ENCODE measurements around the gene LRP6.
"Not testable (repeated sequence)": the region's sequence is repeated elsewhere in the genome, so short reads cannot be mapped to it uniquely, and the experiment has no call there.

LRP6 gene

GRCh38 chr12:12180575-12180974, 86.3 kb downstream of the LRP6 start:
- no peak for DNase-seq (ENCODE audit: low read depth, low spot score)

- no peak for DNase-seq (ENCODE audit: low read depth, low spot score)
Observed at GRCh38 chr12:12180136-12180535, 86.7 kb downstream of the LRP6 start.

- DNase-seq (ENCODE audit: low read depth, low spot score), result no peak
Observed at GRCh38 chr12:12178559-12178958, 88.3 kb downstream of the LRP6 start.

- DNase-seq (ENCODE audit: low read depth, low spot score), result no peak
Observed at GRCh38 chr12:12176402-12176801, 90.4 kb downstream of the LRP6 start.

GRCh38 chr12:12171991-12172511, 94.8 kb downstream of the LRP6 start:
- no peak for DNase-seq (ENCODE audit: low read depth, low spot score)

GRCh38 chr12:12167847-12168246, 99.0 kb downstream of the LRP6 start:
- DNase-seq (ENCODE audit: low read depth, low spot score), result no peak

GRCh38 chr12:12166751-12167150, 100.1 kb downstream of the LRP6 start:
- DNase-seq (ENCODE audit: low read depth, low spot score), result no peak

- DNase-seq (ENCODE audit: low read depth, low spot score), result no peak
Observed at GRCh38 chr12:12159988-12160387, 106.9 kb downstream of the LRP6 start.

- no peak for DNase-seq (ENCODE audit: low read depth, low spot score)
Observed at GRCh38 chr12:12158858-12159257, 108.0 kb downstream of the LRP6 start.

- no peak for DNase-seq (ENCODE audit: low read depth, low spot score)
Observed at GRCh38 chr12:12157424-12157823, 109.4 kb downstream of the LRP6 start.

GRCh38 chr12:12156828-12157227, 110.0 kb downstream of the LRP6 start:
- DNase-seq (ENCODE audit: low read depth, low spot score), result no peak

GRCh38 chr12:12156116-12156515, 110.7 kb downstream of the LRP6 start:
- no peak for DNase-seq (ENCODE audit: low read depth, low spot score)

GRCh38 chr12:12153596-12153995, 113.2 kb downstream of the LRP6 start:
- DNase-seq (ENCODE audit: low read depth, low spot score), result no peak

- no peak for DNase-seq (ENCODE audit: low read depth, low spot score)
Observed at GRCh38 chr12:12147111-12147510, 119.7 kb downstream of the LRP6 start.

- DNase-seq (ENCODE audit: low read depth, low spot score), result not testable (repeated sequence)
Observed at GRCh38 chr12:12144531-12144930, 122.3 kb downstream of the LRP6 start.

GRCh38 chr12:12141000-12141399, 125.8 kb downstream of the LRP6 start:
- DNase-seq (ENCODE audit: low read depth, low spot score), result no peak

GRCh38 chr12:12138203-12139154, 128.4 kb downstream of the LRP6 start:
- no peak for DNase-seq (ENCODE audit: low read depth, low spot score)

- no peak for DNase-seq (ENCODE audit: low read depth, low spot score)
Observed at GRCh38 chr12:12133785-12134184, 133.1 kb downstream of the LRP6 start.

GRCh38 chr12:12133259-12133658, 133.6 kb downstream of the LRP6 start:
- no peak for DNase-seq (ENCODE audit: low read depth, low spot score)

GRCh38 chr12:12128670-12129069, 138.2 kb downstream of the LRP6 start:
- DNase-seq (ENCODE audit: low read depth, low spot score), result no peak

- no peak for DNase-seq (ENCODE audit: low read depth, low spot score)
Observed at GRCh38 chr12:12127304-12127703, 139.5 kb downstream of the LRP6 start.

GRCh38 chr12:12126551-12126950, 140.3 kb downstream of the LRP6 start:
- no peak for DNase-seq (ENCODE audit: low read depth, low spot score)

- no peak for DNase-seq (ENCODE audit: low read depth, low spot score)
Observed at GRCh38 chr12:12123036-12123604, 143.7 kb downstream of the LRP6 start.
